Neural cell (in vitro differentiated cells): ENCODE data around the gene SLC18A2. TPM values are rescaled to one million over a fixed set of nuclear protein-coding genes. Genes with fewer than 3 reads are reported as not detected.

Experiments used
- H2AFZ ChIP-seq: fragments of 200-600, 300-800 bp; sonication (generic), shearing (Covaris generic); 2 replicates; pipeline ENCODE4 v1.6.0; 2014; ENCODE audit warnings: low read depth, mild to moderate bottlenecking, antibody characterized with exemption, low read length, moderate library complexity
- H3F3A ChIP-seq: fragments of 200-600 bp; shearing (Covaris generic); 2 replicates; pipeline ENCODE4 v1.6.1; 2016; ENCODE audit warnings: mild to moderate bottlenecking, moderate library complexity, mixed read lengths, antibody characterized with exemption, low read length; ENCODE audit not compliant: insufficient read depth, poor library complexity, severe bottlenecking
- H3K27ac ChIP-seq: fragments of 200-600, 300-800 bp; sonication (generic), shearing (Covaris generic); 2 replicates; pipeline ENCODE4 v1.5.1; 2014; ENCODE audit warnings: mild to moderate bottlenecking, low read length, moderate library complexity
- H3K27me3 ChIP-seq: fragments of 300-800, 200-600 bp; sonication (generic), shearing (Covaris generic); 2 replicates; pipeline ENCODE4 v1.6.0; 2014; ENCODE audit warnings: mild to moderate bottlenecking, low read depth, low read length, moderate library complexity; ENCODE audit not compliant: insufficient read depth
- H3K36me3 ChIP-seq: fragments of 300-800, 200-600 bp; sonication (generic), shearing (Covaris generic); 2 replicates; pipeline ENCODE4 v1.5.1; 2014; ENCODE audit warnings: mild to moderate bottlenecking, antibody characterized with exemption, low read length, moderate library complexity; ENCODE audit not compliant: insufficient read depth
- H3K4me2 ChIP-seq: fragments of 300-800, 200-600 bp; sonication (generic), shearing (Covaris generic); 2 replicates; pipeline ENCODE4 v1.6.0; 2014; ENCODE audit warnings: mild to moderate bottlenecking, low read length
- H3K4me3 ChIP-seq: fragments of 300-800, 200-600 bp; sonication (generic), shearing (Covaris generic); 2 replicates; pipeline ENCODE4 v1.5.1; 2014; ENCODE audit warnings: mild to moderate bottlenecking, low read length, moderate library complexity
- H3K79me2 ChIP-seq: fragments of 200-600 bp; shearing (Covaris generic); replicated peaks from 2 replicates; pipeline ENCODE4 v1.6.0; 2014; ENCODE audit warnings: mild to moderate bottlenecking, low read length, moderate library complexity; ENCODE audit not compliant: insufficient read depth
- H3K9ac ChIP-seq: fragments of 300-800, 200-600 bp; sonication (generic), shearing (Covaris generic); 2 replicates; pipeline ENCODE4 v1.6.1; 2016; ENCODE audit warnings: mild to moderate bottlenecking, low read length, mixed read lengths
- H3K9me2 ChIP-seq: fragments of 200-600 bp; shearing (Covaris generic); 2 replicates; pipeline ENCODE4 v1.6.1; 2016; ENCODE audit warnings: mild to moderate bottlenecking, low read length, mixed read lengths; ENCODE audit not compliant: insufficient read depth
- H3K9me3 ChIP-seq: fragments of 200-600, 300-800 bp; sonication (generic), shearing (Covaris generic); 2 replicates; pipeline ENCODE4 v1.6.1; 2016; ENCODE audit warnings: mild to moderate bottlenecking, mixed run types, low read length, moderate library complexity, mixed read lengths
- H4K20me1 ChIP-seq: fragments of 200-600 bp; shearing (Covaris generic); 2 replicates; pipeline ENCODE4 v1.6.1; 2016; ENCODE audit warnings: mild to moderate bottlenecking, mixed run types; ENCODE audit not compliant: insufficient read depth
- CTCF ChIP-seq: fragments of 450-650 bp; IDR thresholded peaks from 2 replicates; pipeline ENCODE4 v1.5.1; 2014; ENCODE audit warnings: antibody characterized with exemption, mild to moderate bottlenecking, moderate library complexity; ENCODE audit not compliant: poor library complexity, severe bottlenecking
- EP300 ChIP-seq: fragments of 450-650 bp; conservative IDR thresholded peaks from 2 replicates; pipeline ENCODE4 v1.6.1; 2014; ENCODE audit warnings: antibody characterized with exemption, mild to moderate bottlenecking, moderate library complexity; ENCODE audit not compliant: poor library complexity, severe bottlenecking
- EZH2 ChIP-seq: fragments of 200-600, 300-800 bp; shearing (Covaris generic), sonication (generic); IDR thresholded peaks from 2 replicates; pipeline ENCODE4 v1.6.1; 2014; ENCODE audit warnings: antibody characterized with exemption, low read length, borderline replicate concordance, mild to moderate bottlenecking; ENCODE audit not compliant: insufficient read depth, poor library complexity, severe bottlenecking
- MXI1 ChIP-seq: fragments of 450-650 bp; conservative IDR thresholded peaks from 2 replicates; pipeline ENCODE4 v1.6.1; 2014; ENCODE audit warnings: antibody characterized with exemption, mild to moderate bottlenecking; ENCODE audit not compliant: poor library complexity, severe bottlenecking
- POLR2AphosphoS5 ChIP-seq: IDR thresholded peaks from 2 replicates; pipeline ENCODE4 v1.6.1; 2012
- REST ChIP-seq: IDR thresholded peaks from 2 replicates; pipeline ENCODE4 v1.6.1; 2012; ENCODE audit warnings: borderline replicate concordance
- SMC3 ChIP-seq: fragments of 450-650 bp; conservative IDR thresholded peaks from 2 replicates; pipeline ENCODE4 v1.6.1; 2014; ENCODE audit warnings: antibody characterized with exemption, mild to moderate bottlenecking, moderate library complexity; ENCODE audit not compliant: poor library complexity
- TAF1 ChIP-seq: IDR thresholded peaks from 2 replicates; pipeline ENCODE4 v1.6.1; 2012; ENCODE audit warnings: low read depth
- polyA plus RNA-seq: library from polyadenylated mRNA; depleted of rRNA; stranded (reverse); fragments of >200 nt; gene quantifications from 2 replicates; pipeline ENCODE4 v1.2.3, GENCODE V29; 2014

SLC18A2 gene
- polyA plus RNA-seq, 1 donor from 2014 or later, result 0.05 TPM

- Histone ChIP-seq H3K4me3 (no peak overlapping the region), H3K9me3 (no peaks in the 10 kb centered on the region), H3K79me2 (no peaks in the 10 kb centered on the region), H3K27me3 (peaks cover 38% of the 10 kb centered on the region), H3F3A (no peaks in the 10 kb centered on the region), H3K9me2 (no peaks in the 10 kb centered on the region), H3K9ac (no peak overlapping the region), H2AFZ (no peak overlapping the region), H3K4me2 (no peak overlapping the region), H3K27ac (no peak overlapping the region), H4K20me1 (no peaks in the 10 kb centered on the region), H3K36me3 (no peaks in the 10 kb centered on the region)
- TF ChIP-seq EZH2 (no peak), REST (no peak), POLR2AphosphoS5 (no peak), TAF1 (no peak), CTCF (no peak)
Observed at GRCh38 chr10:117239051-117239450, 1.9 kb upstream of the SLC18A2 start.

GRCh38 chr10:117239721-117240620 lies 943 bp upstream of the SLC18A2 start:
- no peak overlapping the region for H3K4me3 ChIP-seq
- H3K9me2 ChIP-seq, result no peaks in the 10 kb centered on the region
- H3K79me2 ChIP-seq, result no peaks in the 10 kb centered on the region
- no peaks in the 10 kb centered on the region for H4K20me1 ChIP-seq
- H3K27me3 ChIP-seq, result peaks cover 38% of the 10 kb centered on the region
- H3K36me3 ChIP-seq, result no peaks in the 10 kb centered on the region
- no peak overlapping the region for H3K4me2 ChIP-seq
- H3F3A ChIP-seq, result no peaks in the 10 kb centered on the region
- no peak overlapping the region for H3K27ac ChIP-seq
- H3K9me3 ChIP-seq, result no peaks in the 10 kb centered on the region
- H3K9ac ChIP-seq, result no peak overlapping the region
- H2AFZ ChIP-seq, result no peak overlapping the region
- no peak for TF ChIP-seq EZH2
- TF ChIP-seq SMC3, result no peak
- no peak for TF ChIP-seq TAF1
- TF ChIP-seq MXI1, result no peak
- TF ChIP-seq EP300, result no peak
- no peak for TF ChIP-seq POLR2AphosphoS5
